NCI-H2107 (cell line): ENCODE measurements around the gene VPS36.
"Not testable (repeated sequence)": the region's sequence is repeated elsewhere in the genome, so short reads cannot be mapped to it uniquely, and the experiment has no call there.

Source experiments
- DNase-seq: peaks from one replicate; lab custom pipeline; 2025; lab: John Stamatoyannopoulos, UW

The VPS36 gene, protein sequence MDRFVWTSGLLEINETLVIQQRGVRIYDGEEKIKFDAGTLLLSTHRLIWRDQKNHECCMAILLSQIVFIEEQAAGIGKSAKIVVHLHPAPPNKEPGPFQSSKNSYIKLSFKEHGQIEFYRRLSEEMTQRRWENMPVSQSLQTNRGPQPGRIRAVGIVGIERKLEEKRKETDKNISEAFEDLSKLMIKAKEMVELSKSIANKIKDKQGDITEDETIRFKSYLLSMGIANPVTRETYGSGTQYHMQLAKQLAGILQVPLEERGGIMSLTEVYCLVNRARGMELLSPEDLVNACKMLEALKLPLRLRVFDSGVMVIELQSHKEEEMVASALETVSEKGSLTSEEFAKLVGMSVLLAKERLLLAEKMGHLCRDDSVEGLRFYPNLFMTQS

DNA sequence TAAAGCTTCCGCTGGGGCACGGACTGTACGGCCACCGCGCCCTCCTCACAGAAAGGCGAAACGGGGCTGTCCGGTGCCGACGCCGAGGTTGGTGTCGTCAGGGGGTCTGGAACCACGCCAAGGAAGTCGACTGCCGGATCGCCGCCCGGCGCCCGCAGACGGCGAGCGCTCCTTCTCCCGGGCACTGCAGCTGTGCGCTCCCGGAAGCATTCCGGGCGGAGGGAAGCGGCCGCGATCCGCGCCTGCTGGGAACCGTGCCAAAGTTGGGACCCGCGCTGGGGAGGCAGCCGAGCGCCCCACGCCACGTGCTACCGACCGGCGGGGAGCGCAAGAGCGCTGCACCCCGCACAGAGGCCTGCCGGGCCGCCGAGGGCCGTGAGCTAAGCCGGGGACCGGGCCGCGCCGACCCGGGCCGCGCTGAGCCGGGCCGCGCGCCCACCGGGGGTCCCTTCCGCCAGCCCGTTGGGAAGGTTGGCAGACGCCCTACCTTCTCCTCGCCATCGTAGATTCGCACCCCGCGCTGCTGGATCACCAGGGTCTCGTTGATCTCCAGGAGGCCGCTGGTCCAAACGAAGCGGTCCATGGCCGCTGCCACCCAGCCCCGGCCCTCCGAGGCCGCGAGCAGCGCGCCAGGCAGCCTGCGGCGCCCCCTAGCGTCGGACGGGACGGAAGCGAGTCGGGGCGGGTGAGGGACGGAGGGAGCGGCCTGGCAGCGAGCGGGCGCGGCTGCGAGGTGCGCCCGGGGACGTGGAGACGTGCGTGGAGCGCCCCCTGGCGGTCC lies at the start of gene VPS36:
VPS36 (minus strand) TSS at position 623 of the 781 bp plus-strand sequence; CDS start at position 583, 40 bp downstream.
- peak; percentile 96 for DNase-seq

DNA sequence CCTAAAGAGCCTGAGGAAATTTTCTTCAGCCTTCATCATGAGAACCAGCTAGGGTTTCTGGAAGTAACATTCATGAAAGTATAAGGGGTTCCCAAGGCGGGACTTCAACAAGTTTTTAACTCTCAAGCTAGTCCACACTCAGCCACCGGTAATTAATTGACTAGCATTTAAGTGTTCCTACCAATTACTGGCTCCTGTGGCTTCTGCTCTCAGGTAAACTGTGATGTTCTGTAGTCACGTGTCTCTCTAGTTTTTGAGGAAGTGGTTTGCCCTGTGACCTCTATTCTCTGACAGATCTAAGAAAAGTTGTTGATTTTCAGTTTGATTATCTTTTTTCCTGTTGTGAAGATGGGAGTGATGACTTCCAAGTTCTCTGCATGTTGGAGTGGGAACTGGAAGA lies 47.5 kb upstream of the VPS36 start:
- not testable (repeated sequence) for DNase-seq

DNA sequence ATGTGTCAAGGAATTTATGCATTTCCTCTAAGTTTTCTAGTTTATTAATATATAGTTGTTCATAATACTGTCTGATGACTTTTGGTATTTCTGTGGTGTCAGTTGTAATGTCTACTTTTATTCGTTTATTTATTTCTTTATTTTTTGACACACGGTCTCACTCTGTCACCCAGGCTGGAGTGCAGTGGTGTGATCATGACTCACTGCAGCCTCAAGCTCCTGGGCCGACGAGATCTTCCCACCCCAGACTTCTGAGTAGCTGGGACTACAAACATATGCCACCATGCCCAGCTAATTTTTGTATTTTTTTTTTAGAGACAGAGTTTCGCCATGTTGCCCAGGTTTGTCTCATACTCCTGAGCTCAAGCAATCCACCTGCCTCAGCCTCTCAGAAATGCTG lies 43.8 kb upstream of the VPS36 start:
- DNase-seq = not testable (repeated sequence)

DNA sequence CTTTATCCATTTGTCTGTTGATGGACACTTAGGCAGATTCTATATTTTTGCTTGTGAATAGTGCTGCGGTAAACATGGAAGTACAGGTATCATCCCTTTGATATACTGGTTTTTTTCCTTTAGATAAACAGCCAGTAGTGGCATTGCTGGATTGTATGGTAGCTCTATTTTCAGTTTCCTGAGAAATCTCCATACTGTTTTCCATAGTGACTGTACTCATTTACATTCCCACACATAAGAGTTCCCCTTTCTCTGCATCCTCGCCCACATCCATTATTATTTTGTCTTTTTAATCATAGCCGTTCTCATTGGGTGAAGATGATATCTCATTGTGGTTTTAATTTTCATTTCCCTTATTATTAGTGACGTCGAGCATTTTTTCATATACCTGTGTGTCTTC lies 40.6 kb upstream of the VPS36 start:
- DNase-seq = not testable (repeated sequence)

DNA sequence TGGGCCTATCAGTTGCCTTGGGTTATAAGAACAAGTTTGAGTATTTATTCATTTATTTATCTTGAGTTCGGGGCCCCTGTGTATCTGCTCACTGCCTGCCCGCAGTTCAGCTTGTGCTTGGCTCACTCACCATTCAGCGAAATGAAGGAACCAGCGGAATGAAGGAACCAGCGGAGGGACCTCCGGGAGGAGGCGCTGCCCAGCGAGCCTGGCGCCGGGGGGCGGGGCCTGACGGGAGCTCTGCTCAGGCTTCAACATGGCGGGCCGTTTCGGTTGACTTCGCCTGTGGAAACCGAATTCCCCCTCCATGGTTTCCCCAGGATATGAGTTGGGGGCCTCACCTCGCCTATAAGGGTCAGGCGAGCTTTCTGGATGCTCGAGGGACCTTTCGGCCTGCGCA lies 38.3 kb upstream of the VPS36 start:
- not testable (repeated sequence) for DNase-seq

- not testable (repeated sequence) for DNase-seq
Measured at GRCh38 chr13:52487078-52487477, 36.6 kb upstream of the VPS36 start.

DNA sequence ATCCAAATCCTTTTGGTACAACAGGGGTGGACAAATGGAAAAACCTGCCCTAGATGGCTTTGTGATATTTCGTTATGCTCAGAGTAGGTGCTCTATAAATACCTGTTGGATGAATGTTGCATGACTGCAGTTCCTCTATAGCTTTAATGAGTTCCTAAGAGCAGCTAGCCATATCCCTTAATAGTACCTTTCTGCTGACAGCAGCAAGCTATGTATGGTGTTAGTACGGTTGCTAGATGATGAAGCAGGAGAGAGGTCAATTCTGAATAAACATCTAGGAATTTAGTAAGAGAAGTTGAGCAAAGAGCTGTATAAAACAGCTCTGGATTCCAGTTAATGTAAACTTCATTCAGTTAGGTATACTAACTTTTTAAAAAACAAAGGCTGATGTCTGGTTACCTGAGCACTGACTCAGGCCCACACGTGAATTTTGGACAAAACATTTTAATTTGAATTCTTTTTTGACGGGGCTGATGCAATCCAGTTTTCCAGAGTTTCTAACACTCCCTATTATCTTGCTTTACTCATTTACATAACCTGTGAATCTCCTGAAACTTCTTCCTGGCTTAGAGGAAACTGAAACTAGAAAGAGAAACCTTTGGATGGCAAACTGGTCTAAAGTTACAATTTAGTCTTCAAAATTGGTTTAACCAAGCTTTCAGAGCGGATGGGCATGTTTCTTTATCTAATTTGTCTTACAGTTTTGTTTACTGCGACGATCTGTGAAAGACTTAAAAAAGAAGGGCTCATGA lies 30.4 kb upstream of the VPS36 start:
- DNase-seq = not testable (repeated sequence)

DNA sequence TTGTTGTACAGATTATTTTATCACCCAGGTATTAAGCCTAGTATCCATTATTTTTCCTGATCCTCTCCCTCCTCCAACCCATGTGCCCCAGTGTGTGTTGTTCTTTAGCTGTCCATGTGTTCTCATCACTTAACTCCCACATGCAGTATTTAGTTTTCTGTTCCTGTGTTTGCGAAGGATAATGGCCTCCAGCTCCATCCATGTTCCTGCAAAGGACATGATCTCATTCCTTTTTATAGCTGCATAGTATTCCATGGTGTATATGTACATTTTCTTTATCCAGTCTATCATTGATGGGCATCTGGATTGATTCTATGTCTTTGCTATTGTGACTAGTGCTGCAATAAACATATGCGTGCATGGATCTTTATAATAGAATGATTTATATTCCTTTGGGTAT lies 18.1 kb upstream of the VPS36 start:
- DNase-seq = not testable (repeated sequence)

DNA sequence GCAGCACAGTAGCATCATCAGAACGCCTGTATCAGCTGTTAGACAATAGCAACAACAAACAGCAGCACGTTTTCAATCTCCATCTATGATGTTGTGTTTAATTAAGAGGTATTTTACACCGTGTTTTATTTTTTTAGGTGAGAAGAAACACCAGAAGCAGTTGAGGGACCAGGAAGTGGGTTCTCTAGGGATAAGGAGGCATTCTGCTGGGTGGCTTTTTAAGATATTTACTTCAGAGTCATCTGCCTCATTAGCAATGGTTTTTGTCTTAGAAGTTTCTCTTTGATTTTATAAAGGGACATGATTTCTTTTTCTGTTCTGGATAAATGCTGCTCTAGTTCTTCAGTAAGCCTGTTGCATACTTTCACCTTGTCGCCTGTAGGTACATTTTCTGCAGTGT lies 13.1 kb upstream of the VPS36 start:
- DNase-seq = no peak

GRCh38 chr13:52461265-52461664 lies 10.8 kb upstream of the VPS36 start:
- no peak for DNase-seq

- no peak for DNase-seq
Measured at GRCh38 chr13:52459668-52460067, 9.2 kb upstream of the VPS36 start.

GRCh38 chr13:52455677-52456041 lies 5.2 kb upstream of the VPS36 start:
- DNase-seq = peak; percentile 12

GRCh38 chr13:52454820-52455676 lies 4.6 kb upstream of the VPS36 start, which contains the start of gene CKAP2:
Gene CKAP2, plus strand, starts transcription at chr13:52455478. Its CDS starts 79 bp downstream, at chr13:52455557.
- DNase-seq = peak; percentile 76

DNA sequence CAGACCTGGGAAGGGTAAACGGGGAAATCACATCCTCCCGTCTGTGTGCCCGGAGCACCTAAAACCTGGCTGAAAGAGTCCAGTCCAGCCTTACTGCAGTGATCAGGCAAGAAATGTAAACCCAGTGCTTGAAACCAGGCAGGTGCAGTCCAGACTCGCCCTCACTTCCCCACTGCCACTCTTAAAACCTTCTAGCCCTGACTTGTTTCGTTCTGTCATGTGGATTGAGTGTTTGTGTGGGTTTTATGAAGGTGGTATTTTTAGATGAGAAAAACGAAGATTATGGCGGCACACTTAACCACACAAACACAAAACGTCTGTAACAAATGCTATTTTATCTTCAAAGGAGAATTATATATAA lies 4.0 kb upstream of the VPS36 start:
- peak; percentile 25 for DNase-seq

DNA sequence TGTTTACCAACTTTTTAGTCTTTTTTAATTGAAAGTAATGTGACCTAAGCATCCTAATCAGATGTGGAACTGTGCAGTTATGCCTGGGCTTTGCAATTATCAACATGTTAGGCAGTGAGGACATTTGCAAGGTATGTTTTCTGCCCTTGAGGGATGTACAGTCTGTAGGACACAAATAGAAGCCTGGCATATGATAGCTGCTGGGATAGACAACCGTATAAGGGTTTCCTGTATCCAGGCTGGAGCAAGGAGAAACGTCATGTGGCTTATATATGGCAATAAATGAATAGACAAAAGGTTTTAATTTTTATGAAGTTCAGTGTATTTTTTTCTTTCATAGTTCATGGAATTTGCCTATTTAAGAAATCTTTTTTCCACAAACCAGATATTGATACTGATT lies 2.0 kb upstream of the VPS36 start:
- DNase-seq = no peak

- no peak for DNase-seq
Measured at GRCh38 chr13:52451135-52451804, 836 bp upstream of the VPS36 start.

DNA sequence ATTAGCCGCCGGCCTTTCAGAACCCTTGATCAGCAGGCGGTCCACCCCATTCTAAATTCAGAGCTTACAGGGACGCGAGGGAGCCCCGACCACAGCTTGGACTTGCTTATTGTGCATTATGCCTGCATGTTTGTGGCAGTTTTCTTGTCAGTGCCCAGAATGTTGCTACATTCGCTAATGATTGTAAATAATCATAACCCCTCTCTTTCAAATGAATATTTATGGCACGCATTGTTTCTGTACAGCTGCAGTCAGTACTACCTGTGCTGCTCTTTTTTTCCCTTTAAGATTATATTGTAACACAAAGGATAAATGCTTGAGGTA lies 321 bp upstream of the VPS36 start:
- no peak for DNase-seq

GRCh38 chr13:52449331-52450011 lies 963 bp downstream of the VPS36 start:
- no peak for DNase-seq

DNA sequence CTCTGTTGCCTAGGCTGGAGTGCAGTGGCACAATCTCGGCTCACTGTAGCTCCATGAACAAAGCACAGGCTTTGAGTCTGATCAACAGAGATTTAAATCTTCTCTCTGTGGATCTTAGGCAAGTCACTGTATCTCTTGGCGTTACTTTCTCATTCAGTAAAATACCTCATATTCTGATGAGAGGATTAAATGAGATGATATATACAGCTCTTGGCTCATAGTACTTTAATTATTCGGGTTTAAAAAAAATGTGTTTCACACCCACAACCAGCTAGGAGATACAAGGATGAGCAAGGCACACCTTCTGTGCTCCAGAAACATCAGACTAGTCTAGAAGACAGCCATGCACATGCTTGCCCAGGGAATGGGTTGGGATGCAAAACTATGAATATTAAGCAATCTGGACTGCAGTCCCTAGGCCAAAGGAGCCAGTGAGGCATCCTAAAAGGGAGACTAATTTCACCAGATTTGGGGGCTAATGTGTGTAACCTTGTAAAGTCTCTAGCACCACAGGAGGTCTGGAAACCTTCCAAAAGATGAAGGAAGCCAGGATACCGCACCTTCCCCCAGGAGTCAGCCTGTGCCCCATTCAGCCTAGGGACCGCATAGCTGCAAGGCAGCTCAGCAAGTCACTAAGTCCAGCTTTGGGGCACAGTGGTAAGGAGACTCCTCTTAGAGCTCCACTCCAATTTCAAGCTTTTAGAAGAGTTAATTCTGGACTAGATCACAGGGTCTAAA lies 2.5 kb downstream of the VPS36 start:
- no peak for DNase-seq

DNA sequence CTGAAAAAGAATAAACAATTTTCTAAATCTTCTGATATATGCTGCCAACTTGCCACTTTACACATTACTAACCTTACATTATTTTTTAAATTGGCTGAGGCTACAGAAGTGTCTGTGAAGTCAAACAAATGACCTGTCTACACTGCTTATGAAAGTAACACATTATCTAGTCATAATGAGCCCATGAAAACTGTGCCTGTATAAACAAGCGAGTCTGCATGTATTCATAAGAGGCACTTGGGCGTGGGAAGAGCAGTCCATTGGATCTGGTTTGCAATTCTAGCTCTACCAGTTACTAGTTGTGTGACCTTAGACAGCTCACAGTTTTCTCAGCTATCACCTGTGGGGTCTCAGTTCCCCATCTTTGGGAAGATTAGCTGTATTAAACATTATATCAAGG lies 3.1 kb downstream of the VPS36 start:
- no peak for DNase-seq
